ENCODE measurements around the gene CLDND1.

CLDND1 gene

GRCh38 chr3:98551236-98551635, 28.5 kb upstream of the CLDND1 start:
- no peak for DNase-seq

GRCh38 chr3:98550833-98551232, 28.1 kb upstream of the CLDND1 start:
- DNase-seq, result no peak

- DNase-seq, result no peak
These were observed 25.8 kb upstream of the CLDND1 start for GRCh38 chr3:98548544-98548943.

DNA sequence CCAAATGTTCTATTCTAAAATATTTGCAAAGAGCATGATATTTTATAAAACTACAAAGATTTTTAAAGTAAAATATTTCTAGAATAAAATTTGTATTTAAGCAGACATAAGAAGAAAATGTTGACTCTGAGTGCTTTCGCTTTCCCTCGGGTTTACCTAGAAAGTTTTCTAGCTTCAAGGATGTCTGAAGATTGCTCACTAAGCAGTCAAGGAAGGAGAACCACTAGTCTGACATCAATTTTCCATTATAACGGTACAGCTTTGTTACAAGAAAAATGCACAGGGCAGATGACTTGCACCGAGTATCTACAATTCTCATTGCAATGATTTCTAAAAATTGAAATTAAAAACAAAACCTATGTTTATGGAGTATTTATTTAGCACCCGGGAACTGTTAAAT, 23.2 kb upstream of the CLDND1 start:
- no peak for DNase-seq

GRCh38 chr3:98542623-98543022, 19.9 kb upstream of the CLDND1 start:
- DNase-seq, result no peak

- DNase-seq, result no peak
These were observed 19.0 kb upstream of the CLDND1 start for GRCh38 chr3:98541695-98542094.

- DNase-seq, result no peak
These were observed 17.6 kb upstream of the CLDND1 start for GRCh38 chr3:98540346-98540745.

DNA sequence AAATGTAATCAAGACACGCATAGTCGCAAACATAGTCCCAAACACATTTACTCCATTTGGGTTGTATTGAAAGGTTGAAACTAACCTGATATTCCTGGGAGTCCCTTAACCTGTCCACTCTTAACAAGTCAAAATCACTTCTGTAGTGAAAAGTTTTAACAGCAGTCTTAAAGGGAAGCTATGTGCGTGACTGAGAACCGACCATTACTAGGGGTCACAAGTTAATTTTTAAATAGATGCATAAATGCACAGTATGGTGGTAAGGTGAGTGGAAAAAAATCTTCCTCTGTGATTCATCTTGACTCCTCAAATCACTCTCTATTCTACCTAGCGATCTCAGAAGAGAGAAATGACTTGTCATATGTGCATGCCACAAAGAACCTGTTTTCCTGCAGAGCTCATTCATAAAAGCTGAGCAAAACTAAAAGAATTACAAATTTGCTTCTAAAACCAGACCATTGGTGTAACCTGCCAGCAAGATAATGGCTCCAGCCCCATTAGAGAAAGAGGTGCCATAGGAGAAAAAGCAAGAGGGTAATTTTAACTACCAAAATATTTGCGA, 13.8 kb upstream of the CLDND1 start:
- DNase-seq, result no peak

DNA sequence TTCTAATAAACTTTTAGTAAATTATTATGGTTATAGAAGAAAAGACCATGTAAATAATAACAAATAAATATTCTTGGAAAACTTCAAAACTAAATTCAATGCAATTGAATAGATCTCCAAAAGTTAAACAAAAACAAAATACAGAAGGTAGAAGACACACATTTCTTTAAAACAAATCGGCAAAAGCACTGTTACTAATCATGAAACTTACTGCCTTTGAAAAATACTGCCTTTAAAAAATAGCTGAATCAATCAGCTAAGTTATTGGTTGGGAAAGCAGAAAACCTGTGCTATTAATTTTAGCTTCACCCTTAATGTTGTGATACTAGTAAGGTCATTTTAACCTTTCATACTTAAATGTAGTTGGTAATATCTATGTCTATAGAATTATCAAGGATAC, 12.0 kb upstream of the CLDND1 start:
- DNase-seq, result no peak

GRCh38 chr3:98534168-98534567, 11.5 kb upstream of the CLDND1 start:
- DNase-seq, result no peak

- no peak for DNase-seq
These were observed 10.2 kb upstream of the CLDND1 start for GRCh38 chr3:98532709-98533571.

DNA sequence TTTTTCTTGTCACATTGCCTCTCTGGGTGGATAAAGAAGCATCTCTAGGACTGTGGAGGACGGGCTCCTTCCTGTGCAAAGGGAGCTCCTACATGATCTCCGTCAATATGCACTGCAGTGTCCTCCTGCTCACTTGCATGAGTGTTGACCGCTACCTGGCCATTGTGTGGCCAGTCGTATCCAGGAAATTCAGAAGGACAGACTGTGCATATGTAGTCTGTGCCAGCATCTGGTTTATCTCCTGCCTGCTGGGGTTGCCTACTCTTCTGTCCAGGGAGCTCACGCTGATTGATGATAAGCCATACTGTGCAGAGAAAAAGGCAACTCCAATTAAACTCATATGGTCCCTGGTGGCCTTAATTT, 9.6 kb upstream of the CLDND1 start:
- DNase-seq, result no peak

- DNase-seq, result no peak
These were observed 9.0 kb upstream of the CLDND1 start, which contains the start of gene GPR15 for GRCh38 chr3:98531622-98532274. Gene GPR15 (plus strand): TSS chr3:98531978. CDS start chr3:98532034, 56 bp downstream.

- no peak for DNase-seq
These were observed 8.0 kb upstream of the CLDND1 start for GRCh38 chr3:98530676-98531075.

GRCh38 chr3:98529856-98530459, 7.3 kb upstream of the CLDND1 start:
- no peak for DNase-seq

DNA sequence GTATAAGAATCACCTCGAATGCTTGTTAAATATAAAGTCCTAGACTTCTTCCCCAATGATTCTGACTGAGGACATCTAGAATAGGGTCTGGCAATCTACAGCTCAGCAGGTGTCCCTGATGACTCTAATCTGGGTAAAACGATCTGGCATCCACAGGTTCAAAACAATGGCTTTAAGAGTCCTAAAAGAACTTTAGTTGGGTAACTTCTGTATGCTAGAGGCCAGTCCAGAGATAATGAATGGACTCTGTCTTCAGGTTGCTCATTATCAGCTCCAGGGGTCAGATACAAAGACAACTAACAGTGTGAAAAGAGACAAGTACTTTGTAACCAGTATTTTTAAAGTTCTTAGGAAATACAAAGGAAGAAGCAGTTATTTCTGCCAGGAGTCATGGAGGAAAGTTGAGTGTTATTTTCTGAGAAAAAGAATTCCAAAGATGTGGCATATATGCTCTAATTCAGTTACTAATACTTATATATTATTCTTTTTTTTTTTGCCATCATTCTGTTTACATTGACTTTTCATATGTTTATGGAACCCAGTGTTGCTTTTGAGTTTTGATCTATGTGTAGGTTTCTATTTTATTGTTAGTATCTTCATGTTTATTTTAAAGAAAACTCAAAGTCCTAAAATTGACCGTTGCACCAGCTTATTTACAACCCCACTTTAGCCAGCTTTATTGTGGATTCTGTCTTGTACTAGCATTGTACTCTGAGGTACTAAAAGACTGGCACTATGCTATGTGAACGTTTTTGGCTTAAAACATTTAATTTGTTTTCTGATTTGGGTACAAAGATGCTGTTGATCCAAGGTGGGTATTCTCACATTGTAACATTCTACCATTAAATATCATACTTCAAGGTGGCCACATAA, 6.0 kb upstream of the CLDND1 start:
- DNase-seq, result no peak

- DNase-seq, result no peak
These were observed 2.8 kb upstream of the CLDND1 start for GRCh38 chr3:98525494-98525893.

DNA sequence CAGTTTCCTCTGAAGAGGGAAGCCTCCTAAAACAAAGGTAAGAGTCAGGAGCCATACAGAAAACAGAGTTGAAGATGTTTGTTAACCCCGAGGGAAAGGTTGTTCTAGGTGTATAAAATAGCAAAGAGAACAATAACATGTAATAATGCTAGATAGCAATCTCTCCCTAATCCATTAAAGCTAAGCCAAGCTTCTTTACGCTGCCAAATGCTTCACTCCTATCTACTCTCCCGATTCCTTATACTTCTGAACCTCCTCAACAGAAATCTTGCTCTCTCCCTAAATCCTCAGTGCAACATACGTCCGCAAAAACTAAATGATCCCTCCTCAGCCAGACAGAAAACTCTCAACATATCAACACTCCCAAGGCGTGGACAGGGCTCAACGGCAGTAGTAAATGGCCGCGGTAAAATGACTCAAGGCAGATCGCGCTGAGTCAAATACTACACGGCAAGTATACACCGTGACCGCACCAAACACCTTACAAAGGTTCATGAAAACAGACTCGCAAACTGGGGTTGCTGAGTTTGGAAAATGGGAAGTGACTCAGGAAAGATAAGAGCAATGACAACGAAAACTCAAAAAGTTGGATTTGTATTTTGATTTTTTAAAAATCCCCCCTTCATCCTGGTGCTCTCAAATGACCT, 682 bp downstream of the CLDND1 start:
- DNase-seq, result peak; percentile 64

- no peak for DNase-seq
These were observed 3.4 kb downstream of the CLDND1 start for GRCh38 chr3:98519351-98519750.

DNA sequence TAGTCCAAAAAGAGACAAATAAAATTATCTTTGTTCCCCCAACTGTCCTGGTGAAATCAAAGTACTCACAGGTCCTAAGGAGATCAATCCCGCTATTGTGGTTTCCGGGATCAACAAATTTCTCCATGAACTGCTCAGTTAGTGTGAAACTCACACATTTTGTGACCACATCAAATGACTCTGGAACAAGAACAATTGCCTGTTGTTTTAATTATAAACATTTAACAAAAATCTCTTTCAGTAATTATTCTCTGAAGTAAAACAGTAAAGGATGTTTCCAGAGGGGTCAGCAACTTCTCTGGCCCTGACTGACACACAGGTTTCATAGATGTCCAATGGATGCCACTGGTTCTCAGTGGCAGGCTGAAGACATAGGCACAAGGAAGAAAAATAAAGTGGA, 3.9 kb downstream of the CLDND1 start:
- DNase-seq, result no peak

- DNase-seq, result no peak
These were observed 7.8 kb downstream of the CLDND1 start for GRCh38 chr3:98514948-98515347.

DNA sequence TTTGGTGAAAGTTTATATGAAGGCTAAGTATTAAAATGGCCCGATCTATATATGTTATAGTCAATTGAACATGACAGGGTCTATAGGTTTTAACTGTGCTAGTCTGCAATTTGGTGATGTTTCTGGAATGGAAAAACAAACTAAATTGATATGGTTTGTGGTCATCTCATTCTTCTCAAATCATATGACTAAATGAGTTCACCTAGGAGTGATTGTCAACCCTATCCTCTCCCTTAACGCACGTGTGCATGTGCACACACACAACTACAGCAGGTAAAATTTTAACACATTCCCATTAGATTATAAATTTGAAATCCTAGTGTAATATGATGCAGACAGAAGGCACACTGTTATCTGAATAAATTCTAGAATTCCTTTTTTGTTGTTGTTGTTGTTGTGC, 9.0 kb downstream of the CLDND1 start:
- DNase-seq, result no peak

Data from femur (tissue), 1 donor.